GM04503 (cell line): ENCODE results near the gene GPR108.
"Not testable (repeated sequence)": the region's sequence is repeated elsewhere in the genome, so short reads cannot be mapped to it uniquely, and the experiment has no call there.

Source experiments
- DNase-seq: peaks from one replicate; pipeline ENCODE4 v3.0.0-alpha.2; 2012; ENCODE audit warnings: low read depth

GPR108 gene

GRCh38 chr19:6737284-6737872 is at the start of gene GPR108:
TSS of gene GPR108 (minus strand) at chr19:6737580. CDS start at chr19:6737576, 4 bp downstream.
- DNase-seq: peak; percentile 100

DNA sequence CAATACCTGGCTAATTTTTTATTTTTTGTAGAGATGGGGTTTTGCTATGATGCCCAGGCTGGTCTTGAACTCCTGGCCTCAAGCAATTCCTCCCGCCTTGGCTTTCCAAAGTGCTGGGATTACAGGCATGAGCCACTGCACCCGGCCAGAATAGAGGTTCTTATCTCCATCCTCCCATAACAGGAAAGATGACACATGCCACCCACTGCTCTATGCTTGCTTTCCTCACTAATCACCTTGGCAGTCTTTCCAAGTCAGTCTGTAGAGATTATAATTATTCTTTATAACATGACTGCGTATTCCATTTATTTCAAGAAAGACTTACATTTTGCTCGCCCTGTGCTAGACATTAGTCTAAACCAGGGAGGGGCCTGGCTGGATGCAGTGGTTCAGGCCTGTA is 41.8 kb upstream of the GPR108 start:
- DNase-seq: no peak

- DNase-seq: no peak
Measured at GRCh38 chr19:6778386-6778785, 41.0 kb upstream of the GPR108 start.

DNA sequence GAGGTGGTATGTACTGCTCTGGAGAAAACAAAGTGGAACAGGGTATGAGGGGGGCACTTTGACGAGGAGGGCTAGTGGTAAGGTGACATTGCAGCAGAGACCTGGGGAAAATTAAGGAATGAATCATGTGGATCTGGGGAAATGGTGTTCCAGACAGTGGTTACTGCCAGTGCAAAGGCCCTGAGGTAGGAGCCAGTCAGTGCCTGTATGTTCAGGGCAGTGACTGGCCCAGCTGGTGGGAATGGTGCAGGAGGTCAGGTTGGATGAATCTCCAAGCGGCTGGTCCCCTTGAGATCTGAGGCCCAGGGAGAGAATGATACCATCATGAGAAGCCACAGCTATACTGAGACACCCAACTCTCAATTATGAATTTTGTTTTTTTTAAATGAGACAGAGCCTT is 40.1 kb upstream of the GPR108 start:
- DNase-seq: no peak

GRCh38 chr19:6776999-6777398 is 39.6 kb upstream of the GPR108 start:
- DNase-seq: no peak

- DNase-seq: not testable (repeated sequence)
Measured at GRCh38 chr19:6776045-6776444, 38.7 kb upstream of the GPR108 start.

GRCh38 chr19:6774821-6775707 is 37.7 kb upstream of the GPR108 start:
- no peak for DNase-seq

GRCh38 chr19:6773323-6773931 is 36.0 kb upstream of the GPR108 start:
- DNase-seq: no peak

GRCh38 chr19:6772866-6773322 is 35.5 kb upstream of the GPR108 start:
- DNase-seq: no peak

DNA sequence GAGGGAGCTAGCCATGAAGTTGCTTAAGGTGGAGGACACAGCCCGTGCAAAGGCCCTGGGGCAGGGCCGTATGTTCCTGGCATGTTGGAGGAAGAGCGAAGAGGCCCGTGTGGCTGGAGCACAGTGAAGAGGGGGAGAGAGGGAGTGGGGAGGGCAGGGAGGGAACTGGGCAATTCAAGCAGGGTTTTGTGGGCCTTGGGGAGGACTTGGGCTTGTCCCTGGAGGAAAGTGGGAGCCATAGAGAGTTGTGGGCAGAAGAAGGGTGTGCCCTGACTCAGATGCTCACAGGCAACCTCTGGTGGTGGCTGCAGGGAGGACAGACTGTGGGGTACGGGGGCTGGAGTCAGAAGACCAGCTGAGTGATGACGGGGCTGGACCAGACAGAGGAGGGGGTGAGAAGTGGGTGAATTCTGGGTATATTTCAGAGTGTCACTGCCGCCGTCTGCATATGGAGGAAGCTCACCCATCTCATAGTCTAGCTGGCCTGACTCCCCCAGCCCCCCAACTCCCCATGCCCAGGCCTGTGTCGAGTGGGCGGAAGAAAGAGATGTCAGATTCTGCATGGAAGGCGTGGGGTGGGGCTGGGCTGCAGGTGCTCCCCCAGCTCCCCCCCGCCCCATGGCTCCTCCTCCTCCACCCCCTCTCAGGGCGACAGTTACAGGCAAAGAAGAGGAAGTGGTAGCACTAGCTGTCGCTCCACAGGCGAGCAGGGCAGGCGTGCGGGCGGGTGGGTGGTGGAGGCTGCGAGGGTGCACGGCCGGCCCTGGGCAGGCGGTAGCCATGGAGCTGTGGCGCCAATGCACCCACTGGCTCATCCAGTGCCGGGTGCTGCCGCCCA is 34.9 kb upstream of the GPR108 start, which contains the start of gene VAV1:
Gene VAV1 (plus strand): TSS at position 681 of the 838 bp plus-strand sequence. CDS start 100 bp downstream, at position 781.
- DNase-seq: no peak

DNA sequence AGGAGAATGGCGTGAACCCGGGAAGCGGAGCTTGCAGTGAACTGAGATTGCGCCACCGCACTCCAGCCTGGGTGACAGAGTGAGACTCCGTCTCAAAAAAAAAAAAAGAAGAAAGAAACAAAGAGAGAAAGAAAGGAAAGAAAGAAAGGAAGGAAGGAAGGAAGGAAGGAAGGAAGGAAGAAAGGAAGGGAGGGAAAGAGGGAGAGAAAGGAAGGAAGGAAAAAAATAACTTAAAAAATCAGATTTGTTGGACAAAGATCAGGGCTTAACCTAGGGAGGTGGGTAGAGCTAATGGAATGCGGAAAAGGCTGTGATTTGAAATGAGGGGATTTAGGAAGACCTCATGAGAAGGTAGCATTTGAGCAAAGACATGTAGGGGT is 34.3 kb upstream of the GPR108 start:
- not testable (repeated sequence) for DNase-seq

DNA sequence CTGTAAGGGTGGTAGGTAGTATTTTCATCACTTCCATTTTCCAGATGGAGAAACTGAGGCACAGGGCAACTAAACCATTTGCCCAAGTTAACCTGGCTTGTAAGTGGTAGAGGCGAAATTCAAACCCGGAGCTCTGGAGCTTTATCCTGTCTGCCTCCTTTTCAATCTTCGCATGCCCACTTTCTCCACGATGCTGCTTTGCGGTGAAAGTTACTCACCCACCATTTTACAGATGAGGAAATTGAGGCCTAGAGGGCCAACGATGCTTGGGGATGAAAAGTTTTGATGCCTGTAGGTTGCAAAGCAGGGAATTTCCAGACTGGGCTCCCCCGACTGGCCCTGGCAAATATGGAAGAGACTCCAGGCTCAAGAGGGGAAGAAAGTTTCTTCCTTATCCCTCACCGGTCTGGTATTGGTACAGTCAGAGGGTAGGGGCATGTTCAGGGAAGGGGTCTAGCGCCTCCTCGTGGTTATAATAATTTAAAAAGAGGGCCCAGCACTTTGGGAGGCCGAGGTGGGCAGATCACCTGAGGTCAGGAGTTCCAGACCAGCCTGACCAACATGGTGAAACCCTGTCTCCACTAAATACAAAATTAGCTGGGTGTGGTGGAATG is 31.7 kb upstream of the GPR108 start:
- DNase-seq: no peak

GRCh38 chr19:6768236-6768785 is 30.9 kb upstream of the GPR108 start:
- DNase-seq: no peak

- no peak for DNase-seq
Measured at GRCh38 chr19:6767357-6768235, 30.2 kb upstream of the GPR108 start, which contains the start of gene SH2D3A. TSS of gene SH2D3A (minus strand) at chr19:6767435. CDS start at chr19:6763748, 3,687 bp downstream.

- no peak for DNase-seq
Measured at GRCh38 chr19:6767081-6767356, 29.6 kb upstream of the GPR108 start.

- no peak for DNase-seq
Measured at GRCh38 chr19:6766357-6767080, 29.1 kb upstream of the GPR108 start.

DNA sequence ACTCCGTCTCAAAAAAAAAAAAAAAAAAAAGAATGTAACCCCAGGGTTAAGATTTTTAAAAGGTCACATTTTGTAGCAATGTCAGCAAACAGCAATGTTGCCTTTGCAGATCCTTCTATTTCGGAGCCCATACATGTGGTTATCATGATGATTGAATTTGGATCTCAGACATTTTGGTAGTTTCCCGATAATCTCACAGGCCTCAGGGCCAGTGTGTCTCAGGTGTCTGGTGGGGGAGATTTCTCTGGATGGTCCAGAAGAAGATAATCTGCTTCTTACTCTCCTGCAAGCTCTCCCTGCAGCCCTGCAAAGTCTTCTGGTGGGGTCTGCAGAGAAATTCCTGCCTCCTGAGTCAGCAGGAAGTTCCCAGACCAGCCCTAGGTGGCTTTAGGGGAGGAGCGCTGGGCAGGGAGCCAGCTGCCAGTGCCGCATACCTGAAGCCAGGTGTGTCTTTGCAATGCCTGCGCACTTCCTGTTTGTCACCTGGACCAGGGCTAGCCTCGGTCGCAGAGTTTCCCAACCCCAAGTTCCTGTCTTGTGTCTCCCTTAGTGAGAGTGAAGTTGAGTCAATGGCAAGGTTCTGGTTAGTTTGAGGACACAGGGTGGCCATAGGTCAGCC is 28.5 kb upstream of the GPR108 start:
- DNase-seq: no peak

DNA sequence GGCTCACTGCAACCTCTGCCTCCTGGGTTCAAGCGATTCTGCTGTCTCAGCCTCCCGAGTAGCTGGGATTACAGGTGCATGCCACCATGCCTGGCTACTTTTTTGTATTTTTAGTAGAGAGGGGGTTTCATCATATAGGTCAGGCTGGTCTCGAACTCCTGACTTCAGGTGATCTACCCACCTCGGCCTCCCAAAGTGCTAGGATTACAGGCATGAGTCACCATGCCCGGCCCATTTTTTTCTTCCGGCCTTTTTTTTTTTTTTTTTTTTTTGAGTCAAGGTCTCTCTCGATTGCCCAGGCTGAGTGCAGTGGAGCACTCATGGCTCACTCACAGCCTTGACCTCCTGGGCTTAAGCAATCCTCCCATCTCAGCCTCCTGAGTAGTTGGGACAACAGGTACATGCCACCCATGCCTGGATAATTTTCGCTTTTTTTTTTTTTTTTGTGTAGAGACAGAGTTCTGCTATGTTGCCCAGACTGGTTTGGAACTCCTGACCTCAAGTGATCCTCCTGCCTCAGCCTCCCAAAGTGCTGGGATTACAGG is 24.9 kb upstream of the GPR108 start:
- not testable (repeated sequence) for DNase-seq
